ENCODE results near the gene SCMH1. TPM values are rescaled to one million over a fixed set of nuclear protein-coding genes. Genes with fewer than 3 reads are reported as not detected.

Gene SCMH1
- total RNA-seq, 1 donor from 2014 or later: 28.0 TPM

DNA sequence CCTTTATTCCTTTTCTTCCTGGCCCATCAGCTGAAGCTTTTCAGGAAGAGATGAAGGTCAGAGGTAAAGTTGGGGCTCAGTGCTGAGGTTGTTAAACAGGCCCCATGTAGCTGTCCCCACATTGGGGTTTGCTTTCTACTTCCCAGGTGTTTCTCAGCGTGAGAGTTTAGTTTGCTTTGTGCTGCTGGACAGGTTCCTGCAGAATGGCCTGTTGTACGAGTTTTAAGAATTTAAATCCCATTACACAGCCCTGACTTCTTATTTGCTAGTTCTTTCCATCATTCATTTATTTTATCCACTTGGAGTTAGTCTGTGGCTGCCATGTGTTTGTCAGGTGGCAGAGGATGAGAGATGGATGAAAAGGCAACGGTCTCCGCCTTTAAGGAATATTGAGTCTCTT lies 243.4 kb downstream of the SCMH1 start:
- Mint-ChIP-seq H3K27ac (no peak overlapping the region), H3K9me3 (no peaks in the 10 kb centered on the region), H3K27me3 (no peaks in the 10 kb centered on the region), H3K36me3 (ENCODE audit: low read depth) (peaks cover 87% of the 10 kb centered on the region), H3K4me1 (peaks cover 11% of the 10 kb centered on the region), H3K4me3 (no peak overlapping the region)
- CTCF ChIA-PET: no interaction called here
- DNase-seq (no peak), ATAC-seq (ENCODE audit: low read depth) (no peak)
- POLR2A ChIA-PET: no interaction called here
- TF ChIP-seq, protein P1, sequence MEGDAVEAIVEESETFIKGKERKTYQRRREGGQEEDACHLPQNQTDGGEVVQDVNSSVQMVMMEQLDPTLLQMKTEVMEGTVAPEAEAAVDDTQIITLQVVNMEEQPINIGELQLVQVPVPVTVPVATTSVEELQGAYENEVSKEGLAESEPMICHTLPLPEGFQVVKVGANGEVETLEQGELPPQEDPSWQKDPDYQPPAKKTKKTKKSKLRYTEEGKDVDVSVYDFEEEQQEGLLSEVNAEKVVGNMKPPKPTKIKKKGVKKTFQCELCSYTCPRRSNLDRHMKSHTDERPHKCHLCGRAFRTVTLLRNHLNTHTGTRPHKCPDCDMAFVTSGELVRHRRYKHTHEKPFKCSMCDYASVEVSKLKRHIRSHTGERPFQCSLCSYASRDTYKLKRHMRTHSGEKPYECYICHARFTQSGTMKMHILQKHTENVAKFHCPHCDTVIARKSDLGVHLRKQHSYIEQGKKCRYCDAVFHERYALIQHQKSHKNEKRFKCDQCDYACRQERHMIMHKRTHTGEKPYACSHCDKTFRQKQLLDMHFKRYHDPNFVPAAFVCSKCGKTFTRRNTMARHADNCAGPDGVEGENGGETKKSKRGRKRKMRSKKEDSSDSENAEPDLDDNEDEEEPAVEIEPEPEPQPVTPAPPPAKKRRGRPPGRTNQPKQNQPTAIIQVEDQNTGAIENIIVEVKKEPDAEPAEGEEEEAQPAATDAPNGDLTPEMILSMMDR (IDR thresholded peaks at IDR 0.05): no peak
- intact Hi-C loops (cut with micrococcal nuclease): no loop called here

DNA sequence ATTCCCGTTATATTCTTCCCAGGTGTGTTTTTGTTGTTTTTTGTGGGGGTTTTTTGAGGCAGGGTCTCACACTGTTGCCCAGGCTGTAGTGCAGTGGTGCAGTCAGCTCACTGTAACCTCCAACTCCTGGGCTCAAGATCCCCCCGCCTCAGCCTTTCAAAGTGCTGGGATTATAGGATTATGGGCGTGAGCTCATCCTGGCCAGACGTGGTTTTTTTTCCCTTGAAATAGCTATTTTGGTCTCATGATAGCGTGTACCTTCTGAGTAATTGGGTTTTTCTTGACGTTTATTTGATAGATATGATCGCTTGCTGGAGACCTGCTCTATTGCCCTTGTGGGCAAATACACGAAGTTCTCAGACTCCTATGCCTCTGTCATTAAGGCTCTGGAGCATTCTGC lies 245.0 kb downstream of the SCMH1 start:
- Mint-ChIP-seq H3K9me3 (no peaks in the 10 kb centered on the region), H3K36me3 (ENCODE audit: low read depth) (peaks cover 82% of the 10 kb centered on the region), H3K4me3 (no peak overlapping the region), H3K4me1 (no peaks in the 10 kb centered on the region), H3K27ac (no peak overlapping the region), H3K27me3 (no peaks in the 10 kb centered on the region)
- ATAC-seq (ENCODE audit: low read depth) (no peak), DNase-seq (no peak)
- ChIA-PET CTCF (no interaction called here), POLR2A (interaction anchor here (0.9 kb wide), 1 partner anchor 17 kb away, joined by 3 read pairs; no protein-coding TSS in a partner anchor)
- intact Hi-C loops (cut with micrococcal nuclease): no loop called here
- TF ChIP-seq, protein P1 (IDR thresholded peaks at IDR 0.05): no peak

DNA sequence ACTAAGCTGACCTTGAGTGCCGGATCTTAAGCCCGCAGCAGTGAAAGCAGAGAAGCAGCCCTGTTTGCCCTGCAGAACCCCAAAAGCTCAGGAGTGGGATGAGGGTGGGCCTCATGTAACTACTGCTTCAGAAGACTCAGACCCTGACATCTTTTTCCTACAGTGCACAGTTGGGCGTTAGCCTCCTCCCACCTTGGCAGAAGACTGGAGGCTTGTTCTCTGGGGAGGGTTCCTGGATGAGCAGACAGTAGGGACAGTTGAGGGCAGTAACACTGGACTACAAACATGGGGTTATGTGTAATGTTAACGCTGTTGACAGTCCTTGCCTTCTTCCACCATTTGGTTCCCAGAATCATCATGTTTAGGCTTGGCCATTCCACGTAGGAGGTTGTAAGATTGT lies 253.0 kb downstream of the SCMH1 start:
- Mint-ChIP-seq H3K4me3 (no peak overlapping the region), H3K9me3 (no peaks in the 10 kb centered on the region), H3K36me3 (ENCODE audit: low read depth) (peaks cover 96% of the 10 kb centered on the region), H3K4me1 (no peaks in the 10 kb centered on the region), H3K27ac (no peak overlapping the region), H3K27me3 (no peaks in the 10 kb centered on the region)
- TF ChIP-seq, protein P1 (IDR thresholded peaks at IDR 0.05): no peak
- intact Hi-C loops (cut with micrococcal nuclease): no loop called here
- CTCF ChIA-PET: no interaction called here
- ATAC-seq (ENCODE audit: low read depth): no peak
- DNase-seq: no peak
- POLR2A ChIA-PET: no interaction called here

DNA sequence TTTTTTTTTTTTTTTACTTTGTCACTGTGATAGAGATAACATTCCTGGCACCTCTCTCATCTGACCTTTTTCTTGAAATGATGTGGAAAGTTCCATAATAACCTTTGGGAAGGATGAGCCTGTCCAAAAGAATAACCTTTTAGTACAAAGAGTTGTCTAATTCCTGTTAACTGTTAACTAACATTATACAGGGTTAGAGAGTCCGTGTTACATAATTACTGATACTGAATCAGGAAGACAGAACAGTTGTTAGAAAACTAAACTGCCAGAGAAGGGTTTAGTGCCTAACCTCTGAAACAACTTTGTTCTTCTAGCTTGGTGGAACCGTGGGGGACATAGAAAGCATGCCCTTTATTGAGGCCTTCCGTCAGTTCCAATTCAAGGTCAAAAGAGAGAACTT lies 253.8 kb downstream of the SCMH1 start:
- intact Hi-C loops (cut with micrococcal nuclease): no loop called here
- H3K4me1 Mint-ChIP-seq: no peaks in the 10 kb centered on the region
- no peaks in the 10 kb centered on the region for H3K27me3 Mint-ChIP-seq
- peaks cover 95% of the 10 kb centered on the region for H3K36me3 Mint-ChIP-seq (ENCODE audit: low read depth)
- TF ChIP-seq, protein P1 (IDR thresholded peaks at IDR 0.05): no peak
- CTCF ChIA-PET: no interaction called here
- H3K27ac Mint-ChIP-seq: no peak overlapping the region
- ATAC-seq (ENCODE audit: low read depth) (no peak), DNase-seq (no peak)
- H3K4me3 Mint-ChIP-seq: no peak overlapping the region
- no peaks in the 10 kb centered on the region for H3K9me3 Mint-ChIP-seq
- POLR2A ChIA-PET: no interaction called here

DNA sequence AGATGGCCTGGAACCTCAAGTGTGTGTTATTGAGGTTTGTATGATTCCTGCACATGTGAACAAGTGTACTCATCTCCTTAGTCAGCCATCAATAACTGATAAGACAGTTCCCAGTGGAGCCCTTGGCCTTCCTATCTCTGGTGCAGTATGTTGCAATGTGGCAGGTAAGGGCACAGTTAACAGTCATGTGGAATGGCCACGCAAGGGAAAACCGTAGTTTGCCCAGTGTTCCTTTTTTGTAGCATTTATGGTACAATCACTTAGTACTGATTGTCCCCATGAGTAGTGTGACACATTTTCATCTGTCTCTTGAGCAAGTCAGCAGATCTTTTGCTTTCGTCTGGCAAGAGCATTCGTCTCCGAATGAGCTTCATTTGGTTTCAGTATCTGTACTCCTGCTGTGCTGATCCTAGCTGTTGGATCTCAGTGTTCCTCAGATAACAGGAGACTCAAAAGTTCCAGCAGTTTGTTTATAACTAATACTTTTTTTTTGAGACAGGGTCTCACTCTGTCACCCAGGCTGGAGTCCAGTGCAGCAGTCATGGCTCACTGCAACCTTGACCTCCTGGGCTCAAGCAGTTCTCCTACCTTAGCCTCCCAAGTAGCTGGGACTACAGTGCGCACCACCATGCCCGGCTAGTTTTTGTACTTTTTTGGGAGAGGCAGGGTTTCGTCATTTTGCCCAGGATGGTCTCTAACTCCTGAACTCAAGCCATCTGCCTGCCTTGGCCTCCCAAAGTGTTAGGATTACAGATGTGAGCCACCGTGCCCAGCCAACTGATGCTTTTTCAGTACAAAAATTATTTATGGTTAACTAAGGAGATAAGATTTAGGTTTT lies 254.4 kb downstream of the SCMH1 start:
- Mint-ChIP-seq H3K4me3 (no peak overlapping the region), H3K27ac (no peak overlapping the region), H3K9me3 (no peaks in the 10 kb centered on the region), H3K36me3 (ENCODE audit: low read depth) (peaks cover 93% of the 10 kb centered on the region), H3K4me1 (no peaks in the 10 kb centered on the region), H3K27me3 (no peaks in the 10 kb centered on the region)
- ATAC-seq (ENCODE audit: low read depth) (no peak), DNase-seq (no peak)
- ChIA-PET CTCF (no interaction called here), POLR2A (no interaction called here)
- intact Hi-C loops (cut with micrococcal nuclease): no loop called here
- TF ChIP-seq, protein P1 (IDR thresholded peaks at IDR 0.05): no peak

Measured in activated B cell treated with CpG ODN at 0.5 μM for 24 hours (primary cell).